Naive thymus-derived CD8-positive, alpha-beta T cell (primary cell): ENCODE measurements around the gene OCA2. TPM values are rescaled to one million over a fixed set of nuclear protein-coding genes. Genes with fewer than 3 reads are reported as not detected.
"Not testable (repeated sequence)": the region's sequence is repeated elsewhere in the genome, so short reads cannot be mapped to it uniquely, and the experiment has no call there.

Source experiments
- ATAC-seq, 2 donors: fragments of 150-1000 bp; cut with Tn5 transposase in 1 of 2; sonication (Bioruptor Pico), chemical (Tn5 transposase) in 1 of 2; 1 replicate in 1 of 2; 2 replicates in 1 of 2; pipeline ENCODE4 v1.10.0; 2021; ENCODE audit warnings: mild to moderate bottlenecking in 2 of 2, moderate library complexity in 2 of 2
- POLR2A ChIA-PET: fragments of 350-600 bp; sonication (Branson Sonifier 250); formaldehyde crosslinking; loops from one replicate; lab custom pipeline; 2021; ENCODE audit warnings: antibody characterized with exemption; lab: Charles Lee
- DNase-seq, 10 donors: peaks; one replicate each; pipeline versions ENCODE4 v3.0.0 to v3.0.0-alpha.2; 2020 to 2022
- H3K27ac Mint-ChIP-seq, 10 donors: one replicate each; pipeline ENCODE4 v1.8.0; 2020 to 2022; ENCODE audit warnings: mild to moderate bottlenecking in 10 of 10, mixed read lengths in 10 of 10, moderate library complexity in 4 of 10, inconsistent platforms in 1 of 10
- H3K27me3 Mint-ChIP-seq, 5 donors: one replicate each; pipeline ENCODE4 v1.8.0; 2021 to 2022; ENCODE audit warnings: mixed read lengths in 5 of 5
- H3K36me3 Mint-ChIP-seq, 3 donors: one replicate each; pipeline ENCODE4 v1.8.0; 2020 to 2022; ENCODE audit warnings: mixed read lengths in 3 of 3, mild to moderate bottlenecking in 2 of 3, inconsistent platforms in 1 of 3
- H3K4me1 Mint-ChIP-seq, 4 donors: one replicate each; pipeline ENCODE4 v1.8.0; 2021 to 2022; ENCODE audit warnings: mixed read lengths in 4 of 4
- H3K4me3 Mint-ChIP-seq, 10 donors: one replicate each; pipeline ENCODE4 v1.8.0; 2020 to 2022; ENCODE audit warnings: mild to moderate bottlenecking in 10 of 10, mixed read lengths in 10 of 10, moderate library complexity in 6 of 10, inconsistent platforms in 1 of 10
- H3K9me3 Mint-ChIP-seq, 9 donors: one replicate each; pipeline ENCODE4 v1.8.0; 2020 to 2022; ENCODE audit warnings: mixed read lengths in 9 of 9, mild to moderate bottlenecking in 3 of 9, inconsistent platforms in 1 of 9, moderate library complexity in 1 of 9
- polyA plus RNA-seq, 3 donors: library from polyadenylated mRNA; unstranded; fragments of 300-500 nt; fragmentation: Illumina TruSeq; gene quantifications; one replicate each; pipeline ENCODE4 v1.2.3, GENCODE V29; 2021
- total RNA-seq, 8 experiments: library from RNA in 2 of 8; stranded (reverse) in 2 of 8; gene quantifications; one replicate each; pipeline ENCODE4 v1.2.3 and lab custom pipeline; 2021 to 2026

The OCA2 gene
- total and polyA plus RNA-seq, 5 experiments from 2014 or later = not detected

- Mint-ChIP-seq H3K4me1 (no peaks in the 10 kb centered on the region), H3K36me3 (no peaks in the 10 kb centered on the region), H3K4me3 (no peak overlapping the region), H3K27ac (no peak overlapping the region), H3K9me3 (peaks cover 0 to 25% (median 7%) of the 10 kb centered on the region in 9 donors), H3K27me3 (peaks cover 0 to 14% (median 3%) of the 10 kb centered on the region in 5 donors)
- no peak for ATAC-seq
- POLR2A ChIA-PET = no interaction called here
- DNase-seq = no peak
Observed at GRCh38 chr15:27723821-27724220, 375.3 kb downstream of the OCA2 start.

- Mint-ChIP-seq H3K4me1 (no peaks in the 10 kb centered on the region), H3K27ac (no peak overlapping the region), H3K36me3 (peaks cover 0 to 10% (median 0%) of the 10 kb centered on the region in 3 donors), H3K27me3 (peaks cover 0 to 14% (median 3%) of the 10 kb centered on the region in 5 donors), H3K4me3 (no peak overlapping the region), H3K9me3 (peaks cover 0 to 32% (median 14%) of the 10 kb centered on the region in 9 donors)
- no peak for DNase-seq
- ATAC-seq = no peak
- POLR2A ChIA-PET = no interaction called here
Observed at GRCh38 chr15:27722102-27722501, 377.0 kb downstream of the OCA2 start.

- Mint-ChIP-seq H3K9me3 (peaks cover 5 to 76% (median 27%) of the 10 kb centered on the region in 9 donors), H3K4me3 (no peak overlapping the region), H3K4me1 (no peaks in the 10 kb centered on the region), H3K36me3 (peaks cover 0 to 26% (median 0%) of the 10 kb centered on the region in 3 donors), H3K27ac (no peak overlapping the region), H3K27me3 (no peaks in the 10 kb centered on the region)
- ATAC-seq (no peak), DNase-seq (no peak)
- POLR2A ChIA-PET = no interaction called here
Observed at GRCh38 chr15:27714675-27715074, 384.4 kb downstream of the OCA2 start.

DNA sequence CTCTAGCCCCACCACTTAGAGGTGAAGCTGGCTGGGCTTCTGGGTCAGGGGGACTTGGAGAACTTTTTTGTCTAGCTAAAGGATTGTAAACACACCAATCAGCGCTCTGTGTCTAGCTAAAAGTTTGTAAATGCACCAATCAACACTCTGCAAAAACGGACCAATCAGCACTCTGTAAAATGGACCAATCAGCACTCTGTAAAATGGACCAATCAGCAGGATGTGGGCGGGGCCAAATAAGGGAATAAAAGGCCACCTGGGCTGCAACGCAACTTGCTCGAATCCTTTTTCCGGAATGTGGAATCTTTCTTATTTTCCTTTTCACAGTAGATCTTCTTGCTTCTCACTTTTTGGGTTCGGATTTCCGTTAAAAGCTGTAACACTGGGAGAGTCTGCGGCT is 385.3 kb downstream of the OCA2 start:
- ATAC-seq, POLR2A ChIA-PET, H3K4me1 Mint-ChIP-seq, H3K27ac Mint-ChIP-seq, DNase-seq, H3K4me3 Mint-ChIP-seq, H3K27me3 Mint-ChIP-seq: not testable (repeated sequence)
- peaks cover 6 to 77% (median 28%) of the 10 kb centered on the region in 9 donors for H3K9me3 Mint-ChIP-seq
- peaks cover 0 to 26% (median 0%) of the 10 kb centered on the region in 3 donors for H3K36me3 Mint-ChIP-seq

GRCh38 chr15:27707257-27707656 is 391.9 kb downstream of the OCA2 start:
- no peak overlapping the region for H3K4me3 Mint-ChIP-seq

DNA sequence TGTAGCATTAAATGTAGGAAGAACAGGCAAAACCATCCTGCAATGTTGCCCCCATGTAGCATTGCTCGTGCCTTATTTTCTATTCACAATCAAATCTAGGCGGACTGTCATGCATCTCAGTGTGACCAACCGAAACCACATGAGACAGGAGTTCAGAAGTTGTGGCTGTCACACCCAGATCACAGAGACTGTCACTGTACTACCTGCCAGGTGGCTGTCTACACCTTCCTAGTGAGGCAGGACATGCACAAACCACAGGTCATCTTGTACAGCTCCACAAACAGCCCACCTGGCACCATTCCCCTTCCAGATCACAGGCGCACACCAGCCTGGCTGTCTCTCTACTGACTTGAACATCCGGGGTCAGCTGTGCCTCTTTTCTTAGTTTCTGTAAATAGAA is 392.8 kb downstream of the OCA2 start:
- Mint-ChIP-seq H3K4me3 (no peak overlapping the region), H3K36me3 (peaks cover 0 to 10% (median 0%) of the 10 kb centered on the region in 3 donors), H3K9me3 (peaks cover 9 to 38% (median 17%) of the 10 kb centered on the region in 9 donors), H3K27ac (no peak overlapping the region), H3K27me3 (peaks cover 0 to 3% (median 0%) of the 10 kb centered on the region in 5 donors), H3K4me1 (no peaks in the 10 kb centered on the region)
- POLR2A ChIA-PET = no interaction called here
- DNase-seq = no peak
- ATAC-seq = no peak

More at GRCh38 chr15:27707257-27707656, 391.9 kb downstream of the OCA2 start:
- DNase-seq (no peak), ATAC-seq (no peak)
- POLR2A ChIA-PET = no interaction called here
- Mint-ChIP-seq H3K36me3 (peaks cover 0 to 15% (median 0%) of the 10 kb centered on the region in 3 donors), H3K9me3 (peaks cover 11 to 34% (median 19%) of the 10 kb centered on the region in 9 donors), H3K27ac (no peak overlapping the region), H3K27me3 (peaks cover 0 to 2% (median 0%) of the 10 kb centered on the region in 5 donors), H3K4me1 (no peaks in the 10 kb centered on the region)

DNA sequence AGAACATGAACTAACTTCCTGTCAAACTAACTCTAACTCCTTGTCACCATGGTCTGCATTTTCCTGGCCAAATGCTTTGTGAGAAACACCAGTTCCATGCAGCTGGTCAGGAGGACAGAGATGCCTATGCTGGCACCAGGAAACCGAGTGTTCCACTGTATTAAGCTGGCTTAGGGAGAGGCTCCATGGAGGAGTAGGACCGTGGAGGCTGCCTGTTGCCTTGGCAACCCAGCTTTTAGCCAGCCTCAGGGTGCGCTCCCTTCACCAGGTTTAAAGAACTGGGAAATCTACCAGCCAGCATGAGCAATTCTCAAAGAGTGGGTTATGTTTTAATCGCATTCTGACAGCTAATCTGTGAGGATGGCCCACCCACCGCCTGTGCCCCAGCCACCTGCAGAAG is 394.1 kb downstream of the OCA2 start:
- POLR2A ChIA-PET = no interaction called here
- peaks cover 0 to 3% (median 0%) of the 10 kb centered on the region in 3 donors for H3K36me3 Mint-ChIP-seq
- H3K27ac Mint-ChIP-seq = no peak overlapping the region
- no peaks in the 10 kb centered on the region for H3K4me1 Mint-ChIP-seq
- ATAC-seq (no peak), DNase-seq (no peak)
- no peak overlapping the region for H3K4me3 Mint-ChIP-seq
- peaks cover 0 to 3% (median 0%) of the 10 kb centered on the region in 5 donors for H3K27me3 Mint-ChIP-seq
- H3K9me3 Mint-ChIP-seq = peaks cover 9 to 36% (median 16%) of the 10 kb centered on the region in 9 donors

Other genes starting within 250 kb of the OCA2 start
- 10 to 100 TPM; 45.4 to 46.4 TPM for gene HERC2, start 222.9 kb upstream of the OCA2 start, total RNA-seq
- gene HERC2, start 222.9 kb upstream of the OCA2 start, polyA plus RNA-seq = 10 to 100 TPM in 1 of 3 donors, 1 to 10 TPM in 2; 7.9 to 11.3 (median 8.8) TPM